T-cell (primary cell): ENCODE data around the gene NECTIN1. TPM values are rescaled to one million over a fixed set of nuclear protein-coding genes. Genes with fewer than 3 reads are reported as not detected.

ENCODE experiments used
- ATAC-seq, 4 experiments: fragments of 200-7000 bp in 3 of 4; fragments of 150-1000 bp in 1 of 4; cut with Tn5 transposase; replicated peaks in 1 of 4; 1 replicate in 3 of 4; 2 replicates in 1 of 4; pipeline ENCODE4 v1.10.0; 2021; ENCODE audit warnings: moderate library complexity in 3 of 4, mild to moderate bottlenecking in 2 of 4, moderate number of reproducible peaks in 1 of 4
- CTCF ChIA-PET, 2 donors: fragments of 300-600 bp; sonication (Branson Sonifier 250); formaldehyde crosslinking; loops; one replicate each; lab custom pipeline; 2022; ENCODE audit warnings: antibody characterized with exemption in 2 of 2; lab: Charles Lee
- POLR2A ChIA-PET, 2 donors: fragments of 300-600 bp; sonication (Branson Sonifier 250); formaldehyde crosslinking; loops; one replicate each; lab custom pipeline; 2022; ENCODE audit warnings: antibody characterized with exemption in 2 of 2; lab: Charles Lee
- DNase-seq, 35 experiments: peaks; one replicate each; pipeline versions ENCODE4 v3.0.0 to v3.0.0-alpha.2; 2013 to 2023
- H3K27ac ChIP-seq: one replicate; pipeline ENCODE4 v1.5.1; 2013; ENCODE audit warnings: low read length
- H3K27me3 ChIP-seq, 2 experiments: replicated peaks in 1 of 2; 1 replicate in 1 of 2; 2 replicates in 1 of 2; pipeline versions ENCODE4 v1.6.1 to v1.7.0; 2013; ENCODE audit warnings: low read length in 1 of 2, mixed read lengths in 1 of 2; ENCODE audit not compliant: control insufficient read depth in 2 of 2, insufficient read depth in 2 of 2; ENCODE audit errors: extremely low read depth in 1 of 2
- H3K36me3 ChIP-seq, 2 donors: 1 replicate in 1 of 2; 2 replicates in 1 of 2; pipeline versions ENCODE4 v1.6.1 to v1.7.0; 2013; ENCODE audit warnings: low read length in 1 of 2; ENCODE audit not compliant: control insufficient read depth in 2 of 2, insufficient read depth in 1 of 2; ENCODE audit errors: extremely low read depth in 1 of 2
- H3K4me1 ChIP-seq, 2 experiments: 1 replicate in 1 of 2; 2 replicates in 1 of 2; pipeline versions ENCODE4 v1.6.1 to v1.7.0; 2013; ENCODE audit warnings: low read length in 2 of 2, mixed read lengths in 1 of 2; ENCODE audit not compliant: insufficient read depth in 2 of 2, control insufficient read depth in 1 of 2; ENCODE audit errors: extremely low read depth in 1 of 2
- H3K4me3 ChIP-seq, 2 donors: 1 replicate in 1 of 2; 2 replicates in 1 of 2; pipeline versions ENCODE4 v1.5.1 to v1.7.0; 2013; ENCODE audit warnings: mild to moderate bottlenecking in 2 of 2, low read length in 1 of 2, moderate library complexity in 1 of 2; ENCODE audit not compliant: control insufficient read depth in 1 of 2; ENCODE audit errors: extremely low read depth in 1 of 2
- H3K9me3 ChIP-seq: 2 replicates; pipeline ENCODE4 v1.7.0; 2013
- H3K27ac Mint-ChIP-seq, 2 donors: one replicate each; pipeline ENCODE4 v1.8.0; 2020 to 2021; ENCODE audit warnings: mild to moderate bottlenecking in 2 of 2, mixed read lengths in 2 of 2
- H3K27me3 Mint-ChIP-seq, 2 donors: one replicate each; pipeline ENCODE4 v1.8.0; 2021 to 2022; ENCODE audit warnings: mixed read lengths in 2 of 2
- H3K36me3 Mint-ChIP-seq: one replicate; pipeline ENCODE4 v1.8.0; 2021; ENCODE audit warnings: mixed read lengths
- H3K4me1 Mint-ChIP-seq, 3 donors: one replicate each; pipeline ENCODE4 v1.8.0; 2020 to 2022; ENCODE audit warnings: mixed read lengths in 3 of 3, mild to moderate bottlenecking in 1 of 3
- H3K4me3 Mint-ChIP-seq, 3 donors: one replicate each; pipeline ENCODE4 v1.8.0; 2020 to 2022; ENCODE audit warnings: mild to moderate bottlenecking in 3 of 3, mixed read lengths in 3 of 3, moderate library complexity in 3 of 3
- H3K9me3 Mint-ChIP-seq, 3 donors: one replicate each; pipeline ENCODE4 v1.8.0; 2020 to 2022; ENCODE audit warnings: mixed read lengths in 3 of 3
- WGBS: methylation state at CpG from one replicate; pipeline ENCODE4 v1.1.5; 2013; ENCODE audit warnings: missing lambda C conversion rate; ENCODE audit not compliant: insufficient coverage; 5-methylcytosine and 5-hydroxymethylcytosine counted together
- total RNA-seq, 35 experiments: library from RNA in 6 of 35; stranded (reverse) in 6 of 35; fragments of 120-200 nt in 1 of 35; gene quantifications; one replicate each; pipeline versions ENCODE4 v1.2.1 to v1.2.4 and lab custom pipeline; 2013 to 2026

The NECTIN1 gene
- total RNA-seq, 5 donors from 2014 or later (not counting 1 experiment from before 2014, with no cell fraction given): 1.8 to 3.5 (median 3.1) TPM

- peaks cover 0 to 37% of the 10 kb centered on the region in 2 experiments for H3K27me3 ChIP-seq
- no peaks in the 10 kb centered on the region for H3K36me3 ChIP-seq
- H3K9me3 ChIP-seq: no peaks in the 10 kb centered on the region
- no peaks in the 10 kb centered on the region for H3K4me1 ChIP-seq
- Mint-ChIP-seq H3K4me3 (no peak overlapping the region), H3K27ac (no peak overlapping the region), H3K27me3 (peaks cover 9 to 19% of the 10 kb centered on the region in 2 donors), H3K36me3 (no peaks in the 10 kb centered on the region), H3K4me1 (no peaks in the 10 kb centered on the region), H3K9me3 (no peaks in the 10 kb centered on the region)
- no peak overlapping the region for H3K27ac ChIP-seq
- CTCF ChIA-PET: no interaction called here
- POLR2A ChIA-PET: no interaction called here
- DNase-seq: no peak
- no peak overlapping the region for H3K4me3 ChIP-seq
- 64% methylated on average over 5 of the region's 8 CpGs for WGBS
- ATAC-seq: no peak
Observed at GRCh38 chr11:119629834-119630624, 99.0 kb downstream of the NECTIN1 start.

- Mint-ChIP-seq H3K36me3 (no peaks in the 10 kb centered on the region), H3K9me3 (no peaks in the 10 kb centered on the region), H3K27ac (no peak overlapping the region), H3K27me3 (peaks cover 9 to 19% of the 10 kb centered on the region in 2 donors), H3K4me3 (no peak overlapping the region), H3K4me1 (no peaks in the 10 kb centered on the region)
- no peak for ATAC-seq
- no peak overlapping the region for H3K27ac ChIP-seq
- H3K4me3 ChIP-seq: no peak overlapping the region
- WGBS: 51% methylated on average over 6 of the region's 9 CpGs
- no peaks in the 10 kb centered on the region for H3K9me3 ChIP-seq
- CTCF ChIA-PET: no interaction called here
- peaks cover 0 to 44% of the 10 kb centered on the region in 2 experiments for H3K27me3 ChIP-seq
- POLR2A ChIA-PET: no interaction called here
- DNase-seq: no peak
- H3K36me3 ChIP-seq: no peaks in the 10 kb centered on the region
- no peaks in the 10 kb centered on the region for H3K4me1 ChIP-seq
Observed at GRCh38 chr11:119629085-119629484, 99.9 kb downstream of the NECTIN1 start.

GRCh38 chr11:119627286-119627685, 101.7 kb downstream of the NECTIN1 start:
- POLR2A ChIA-PET: no interaction called here

GRCh38 chr11:119626871-119627270, 102.1 kb downstream of the NECTIN1 start:
- no peak overlapping the region for H3K27ac ChIP-seq
- Mint-ChIP-seq H3K4me1 (no peaks in the 10 kb centered on the region), H3K27ac (no peak overlapping the region), H3K27me3 (peaks cover 19 to 26% of the 10 kb centered on the region in 2 donors), H3K4me3 (no peak overlapping the region), H3K9me3 (no peaks in the 10 kb centered on the region), H3K36me3 (no peaks in the 10 kb centered on the region)
- H3K4me1 ChIP-seq: no peaks in the 10 kb centered on the region
- 75% methylated on average over 3 of the region's 7 CpGs for WGBS
- POLR2A ChIA-PET: no interaction called here
- DNase-seq (peak in 1 of 35 experiments; percentile 10), ATAC-seq (no peak)
- H3K9me3 ChIP-seq: no peaks in the 10 kb centered on the region
- CTCF ChIA-PET: no interaction called here
- H3K27me3 ChIP-seq: peaks cover 0 to 65% of the 10 kb centered on the region in 2 experiments
- no peaks in the 10 kb centered on the region for H3K36me3 ChIP-seq
- H3K4me3 ChIP-seq: no peak overlapping the region

More at GRCh38 chr11:119627286-119627685, 101.7 kb downstream of the NECTIN1 start:
- CTCF ChIA-PET: no interaction called here
- H3K27me3 ChIP-seq: peaks cover 0 to 62% of the 10 kb centered on the region in 2 experiments
- no CpG with 5 or more reads among the region's 6 CpGs for WGBS
- Mint-ChIP-seq H3K27me3 (peaks cover 16 to 26% of the 10 kb centered on the region in 2 donors), H3K36me3 (no peaks in the 10 kb centered on the region), H3K27ac (no peak overlapping the region), H3K4me3 (no peak overlapping the region), H3K4me1 (no peaks in the 10 kb centered on the region), H3K9me3 (no peaks in the 10 kb centered on the region)
- no peak overlapping the region for H3K4me3 ChIP-seq
- DNase-seq (no peak), ATAC-seq (no peak)
- no peaks in the 10 kb centered on the region for H3K9me3 ChIP-seq
- H3K27ac ChIP-seq: no peak overlapping the region
- H3K4me1 ChIP-seq: no peaks in the 10 kb centered on the region
- no peaks in the 10 kb centered on the region for H3K36me3 ChIP-seq

- DNase-seq (no peak), ATAC-seq (no peak)
- Histone ChIP-seq H3K9me3 (no peaks in the 10 kb centered on the region), H3K4me3 (no peak overlapping the region), H3K4me1 (no peaks in the 10 kb centered on the region), H3K27ac (no peak overlapping the region), H3K36me3 (no peaks in the 10 kb centered on the region), H3K27me3 (peaks cover 0 to 69% of the 10 kb centered on the region in 2 experiments)
- H3K4me1 Mint-ChIP-seq: no peaks in the 10 kb centered on the region
- H3K27ac Mint-ChIP-seq: no peak overlapping the region
- H3K4me3 Mint-ChIP-seq: no peak overlapping the region
- H3K36me3 Mint-ChIP-seq: no peaks in the 10 kb centered on the region
- WGBS: 38% methylated on average over 7 of the region's 7 CpGs
- peaks cover 20 to 26% of the 10 kb centered on the region in 2 donors for H3K27me3 Mint-ChIP-seq
- H3K9me3 Mint-ChIP-seq: no peaks in the 10 kb centered on the region
- CTCF ChIA-PET: no interaction called here
- POLR2A ChIA-PET: no interaction called here
Observed at GRCh38 chr11:119626197-119626841, 102.7 kb downstream of the NECTIN1 start.

GRCh38 chr11:119625206-119625978, 103.6 kb downstream of the NECTIN1 start:
- H3K4me1 Mint-ChIP-seq: no peaks in the 10 kb centered on the region
- H3K27ac Mint-ChIP-seq: no peak overlapping the region
- no peaks in the 10 kb centered on the region for H3K36me3 Mint-ChIP-seq

More at GRCh38 chr11:119625206-119625978, 103.6 kb downstream of the NECTIN1 start:
- Mint-ChIP-seq H3K9me3 (no peaks in the 10 kb centered on the region), H3K4me3 (no peak overlapping the region), H3K27me3 (peaks cover 20 to 24% of the 10 kb centered on the region in 2 donors)
- no peaks in the 10 kb centered on the region for H3K36me3 ChIP-seq
- H3K9me3 ChIP-seq: no peaks in the 10 kb centered on the region
- ChIA-PET CTCF (no interaction called here), POLR2A (no interaction called here)
- no peak for ATAC-seq
- no peaks in the 10 kb centered on the region for H3K4me1 ChIP-seq
- no peak overlapping the region for H3K27ac ChIP-seq
- DNase-seq: no peak
- no peak overlapping the region for H3K4me3 ChIP-seq
- 90% methylated on average over 11 of the region's 19 CpGs for WGBS
- peaks cover 0 to 69% of the 10 kb centered on the region in 2 experiments for H3K27me3 ChIP-seq
